K562 (cell line): Measurements from ENCODE around the gene BRF1. TPM values are rescaled to one million over a fixed set of nuclear protein-coding genes. Genes with fewer than 3 reads are reported as not detected.

Source experiments
- ATAC-seq: fragments of 200-7000 bp; cut with Tn5 transposase; 3 replicates; pipeline ENCODE4 v1.9.1; 2020; ENCODE audit warnings: moderate library complexity
- BruUV-seq: library from RNA; stranded (reverse); fragments of 400-500 nt; replicated peaks from 2 replicates; lab custom pipeline; 2021; lab: Mats Ljungman, UMichigan
- CTCF ChIA-PET: fragments of 300-600 bp; formaldehyde crosslinking; extraction: SDS; loops from one replicate; lab custom pipeline; 2021; ENCODE audit warnings: low intra/inter-chr PET ratio; lab: Yijun Ruan, JAX
- POLR2A ChIA-PET: fragments of 300-600, 350-650 bp; sonication (Branson Sonifier 250); formaldehyde crosslinking; extraction: SDS; loops from one replicate; lab custom pipeline; 2021; ENCODE audit warnings: antibody characterized with exemption, inconsistent platforms; lab: Yijun Ruan, JAX
- DNase-seq, 4 experiments: peaks; one replicate each; pipeline versions ENCODE4 v3.0.0 to v3.0.0-alpha.2; 2011 to 2018; ENCODE audit warnings: low spot score in 3 of 4, mixed read lengths in 3 of 4; ENCODE audit errors: extremely low read depth in 1 of 4
- FAIRE-seq: peaks from 2 replicates; lab custom pipeline; 2011; peaks lifted over from hg19 to GRCh38; lab: Jason Lieb, UNC
- H2AFZ ChIP-seq: 2 replicates; pipeline ENCODE4 v1.6.0; 2011; ENCODE audit warnings: low read depth, low read length, control low read depth, inconsistent platforms
- H3K27ac ChIP-seq: fragments of 200-600 bp; 3 replicates; pipeline ENCODE4 v1.8.0; 2011; ENCODE audit warnings: low read depth, mild to moderate bottlenecking, control low read depth, inconsistent platforms, low read length, moderate library complexity, mixed read lengths; ENCODE audit errors: extremely low read depth
- H3K27me3 ChIP-seq, 2 experiments: fragments of 300-600 bp in 1 of 2; 2 replicates in 1 of 2; 3 replicates in 1 of 2; pipeline versions ENCODE4 v1.6.0 to v1.8.0; 2011; ENCODE audit warnings: inconsistent platforms in 2 of 2, low read length in 2 of 2, mild to moderate bottlenecking in 1 of 2, mixed read lengths in 1 of 2, moderate library complexity in 1 of 2; ENCODE audit not compliant: control insufficient read depth in 2 of 2, insufficient read depth in 2 of 2
- H3K36me3 ChIP-seq: fragments of 300-600 bp; 3 replicates; pipeline ENCODE4 v1.8.0; 2011; ENCODE audit warnings: mild to moderate bottlenecking, low read length, inconsistent platforms; ENCODE audit not compliant: control insufficient read depth, insufficient read depth
- H3K4me1 ChIP-seq, 2 experiments: fragments of 200-600 bp in 1 of 2; replicated peaks in 1 of 2; 2 replicates in 1 of 2; 3 replicates in 1 of 2; pipeline versions ENCODE4 v1.5.1 to v1.8.0; 2011; ENCODE audit warnings: inconsistent platforms in 2 of 2, low read length in 2 of 2, mild to moderate bottlenecking in 1 of 2, mixed read lengths in 1 of 2, moderate library complexity in 1 of 2; ENCODE audit not compliant: control insufficient read depth in 2 of 2, insufficient read depth in 2 of 2
- H3K4me2 ChIP-seq: 2 replicates; pipeline ENCODE4 v1.6.1; 2011; ENCODE audit warnings: low read length, control low read depth, inconsistent platforms, mixed read lengths; ENCODE audit not compliant: insufficient read depth
- H3K4me3 ChIP-seq: fragments of 200-600 bp; sonication (generic), shearing (Covaris generic); 2 replicates; pipeline ENCODE4 v1.5.1; 2016; ENCODE audit warnings: control low read depth, inconsistent platforms
- H3K79me2 ChIP-seq: fragments of 200-600 bp; 3 replicates; pipeline ENCODE4 v1.8.0; 2011; ENCODE audit warnings: low read length, inconsistent platforms; ENCODE audit not compliant: control insufficient read depth, insufficient read depth
- H3K9ac ChIP-seq, 2 experiments: 2 replicates each; pipeline versions ENCODE4 v1.6.0 to v1.6.1; 2011; ENCODE audit warnings: low read depth in 2 of 2, low read length in 2 of 2, control low read depth in 1 of 2, inconsistent platforms in 1 of 2, mild to moderate bottlenecking in 1 of 2, mixed read lengths in 1 of 2; ENCODE audit not compliant: insufficient read depth in 1 of 2
- H3K9me1 ChIP-seq: one replicate; pipeline ENCODE4 v1.6.0; 2011; ENCODE audit warnings: inconsistent platforms, mild to moderate bottlenecking, low read length, moderate library complexity; ENCODE audit not compliant: control insufficient read depth, insufficient read depth
- H3K9me3 ChIP-seq: replicated peaks from 2 replicates; pipeline ENCODE4 v1.5.1; 2011; ENCODE audit warnings: low read depth, low read length, inconsistent platforms; ENCODE audit not compliant: control insufficient read depth, insufficient read depth
- H4K20me1 ChIP-seq: replicated peaks from 2 replicates; pipeline ENCODE4 v1.6.1; 2011; ENCODE audit warnings: low read length, inconsistent platforms, mixed read lengths; ENCODE audit not compliant: control insufficient read depth, insufficient read depth
- BACH1 ChIP-seq: fragments of 200-800 bp; sonication (Bioruptor generic); IDR thresholded peaks from 2 replicates; pipeline ENCODE4 v1.6.1; 2016; ENCODE audit warnings: missing genetic modification characterization, missing compliant biosample characterization
- CBX2 ChIP-seq: fragments of 200-600 bp; sonication (generic); IDR thresholded peaks from one replicate; pipeline ENCODE4 v1.6.1; 2012; ENCODE audit warnings: mild to moderate bottlenecking, low read length, inconsistent platforms; ENCODE audit not compliant: insufficient read depth, poor library complexity, severe bottlenecking
- ELF4 ChIP-seq: fragments of 450-650 bp; formaldehyde crosslinking; IDR thresholded peaks from 2 replicates; pipeline ENCODE4 v1.4.0; 2022; ENCODE audit warnings: missing genetic modification characterization
- GTF2A2 ChIP-seq: IDR thresholded peaks from 2 replicates; pipeline ENCODE4 v1.6.1; 2016; ENCODE audit warnings: mild to moderate bottlenecking, missing genetic modification characterization, missing compliant biosample characterization
- IFI16 ChIP-seq: fragments of 250-450 bp; sonication (Bioruptor Pico); IDR thresholded peaks from 2 replicates; pipeline ENCODE4 v2.1.2; 2022; ENCODE audit warnings: mild to moderate bottlenecking, inconsistent platforms
- ILK ChIP-seq: fragments of 450-650 bp; IDR thresholded peaks from 2 replicates; pipeline ENCODE4 v1.6.1; 2016; ENCODE audit warnings: missing genetic modification characterization, low read depth, mild to moderate bottlenecking, missing compliant biosample characterization, moderate library complexity, borderline replicate concordance
- RAD51 ChIP-seq: fragments of 450-650 bp; IDR thresholded peaks from 2 replicates; pipeline ENCODE4 v1.7.1; 2016; ENCODE audit warnings: low read depth, mild to moderate bottlenecking, borderline replicate concordance
- RBFOX2 ChIP-seq: fragments of 200-400 bp; formaldehyde crosslinking; IDR thresholded peaks from 2 replicates; pipeline ENCODE4 v1.6.1; 2017; ENCODE audit warnings: low read depth, mild to moderate bottlenecking, low read length, moderate library complexity
- RBM17 ChIP-seq: fragments of 200-400 bp; formaldehyde crosslinking; IDR thresholded peaks from 2 replicates; pipeline ENCODE4 v1.6.1; 2017; ENCODE audit warnings: low read depth, mild to moderate bottlenecking, low read length, borderline replicate concordance
- TAL1 ChIP-seq: fragments of 450-650 bp; IDR thresholded peaks from 2 replicates; pipeline ENCODE4 v1.6.1; 2016; ENCODE audit warnings: mild to moderate bottlenecking
- TARDBP ChIP-seq: fragments of 450-650 bp; IDR thresholded peaks from 2 replicates; pipeline ENCODE4 v1.6.1; 2016
- ZKSCAN3 ChIP-seq: fragments of 250-450 bp; sonication (Bioruptor Pico); IDR thresholded peaks from 2 replicates; pipeline ENCODE4 v1.4.0; 2020
- WGBS: fragments of 100-300 bp; shearing (Covaris generic); methylation state at CpG from one replicate; pipeline ENCODE4 v1.1.6; 2016; ENCODE audit warnings: low coverage, mixed read lengths; ENCODE audit not compliant: insufficient coverage; ENCODE audit errors: missing lambda C conversion rate; 5-methylcytosine and 5-hydroxymethylcytosine counted together
- in situ Hi-C: fragments of 300-500 bp; cut with MboI; formaldehyde crosslinking; loops from 4 replicates; pipeline ENCODE4 v1.15.0; 2018; ENCODE audit warnings: inconsistent platforms, mixed read lengths
- intact Hi-C: fragments of 100-400 bp; cut with micrococcal nuclease; formaldehyde crosslinking; loops from 2 replicates; pipeline ENCODE4 v1.14.2; 2022
- polyA plus RNA-seq, 8 experiments: library from polyadenylated mRNA; depleted of rRNA in 4 of 8; stranded (reverse) in 5 of 8; unstranded in 3 of 8; fragments of >200 nt; fragmentation: Nextera tagmentation in 2 of 8; fragmentation: Illumina TruSeq in 1 of 8; extraction: Ambion mirVana in 2 of 8; extraction: Trizol in 1 of 8; gene quantifications; 2 replicates each; pipeline versions ENCODE4 v1.2.1 to v1.2.3, GENCODE V29; 2011 to 2014; ENCODE audit warnings: inconsistent platforms in 1 of 8, missing spikeins in 1 of 8
- total RNA-seq, 7 experiments: library from RNA; depleted of rRNA in 6 of 7; stranded (reverse); fragments of >200 nt in 6 of 7; fragmentation: Illumina TruSeq in 2 of 7; extraction: Trizol in 2 of 7; gene quantifications; 2 replicates each; pipeline versions ENCODE4 v1.2.1 to v1.2.3, GENCODE V29; 2011 to 2021; ENCODE audit warnings: low replicate concordance in 1 of 7
- TF ChIP-seq, protein P1 (sequence below): fragments of 450-650 bp; formaldehyde crosslinking; IDR thresholded peaks from 2 replicates; pipeline ENCODE4 v1.4.0; 2022; ENCODE audit warnings: missing genetic modification characterization
- TF ChIP-seq, protein P2 (sequence below), 3 experiments: IDR thresholded peaks in 2 of 3; conservative IDR thresholded peaks in 1 of 3; 2 replicates each; pipeline ENCODE4 v1.5.1; 2011 to 2012; ENCODE audit warnings: low read length in 3 of 3, mild to moderate bottlenecking in 3 of 3, control low read depth in 2 of 3, improper control_type of control experiment in 1 of 3, inconsistent platforms in 1 of 3, low read depth in 1 of 3, mixed read lengths in 1 of 3, moderate library complexity in 1 of 3; ENCODE audit not compliant: insufficient read depth in 2 of 3

The BRF1 gene
- total and polyA plus RNA-seq, 9 of the 15 experiments (the other 6 are each of a cell fraction or from before 2014, with no cell fraction given) = 0.14 to 24.6 (median 8.2) TPM

DNA sequence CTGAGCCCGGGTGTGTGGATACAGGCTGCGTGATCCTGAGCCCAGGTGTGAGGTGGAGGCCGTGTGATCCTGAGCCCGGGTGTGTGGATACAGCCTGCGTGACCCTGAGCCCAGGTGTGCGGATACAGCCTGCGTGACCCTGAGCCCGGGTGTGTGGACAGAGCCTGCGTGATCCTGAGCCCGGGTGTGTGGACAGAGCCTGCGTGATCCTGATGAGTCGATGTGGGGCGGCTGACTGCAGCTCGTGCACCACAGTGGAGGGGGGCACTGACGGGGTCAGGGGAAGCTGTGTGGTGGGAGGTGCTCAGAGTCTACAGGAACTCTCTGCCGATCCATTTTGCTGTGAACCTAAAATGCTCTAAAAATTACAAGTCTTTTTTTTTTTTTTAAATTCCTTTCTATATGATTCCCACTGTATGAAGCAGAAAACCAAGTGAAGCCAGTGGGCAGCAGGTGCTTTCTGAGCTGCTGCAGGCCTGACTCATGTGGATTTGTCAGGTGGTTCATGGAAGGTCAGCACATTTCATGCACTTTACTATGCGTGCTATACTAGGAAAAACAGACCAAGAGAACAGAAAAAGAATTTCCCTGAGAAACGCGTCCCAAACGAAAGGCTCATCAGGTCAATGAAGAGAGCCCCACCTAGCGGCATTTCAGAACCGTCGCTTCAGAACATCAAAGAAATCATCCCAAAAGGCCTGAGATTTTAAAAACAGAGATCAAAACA lies 19.3 kb downstream of the BRF1 start:
- Histone ChIP-seq H3K4me2 (no peak overlapping the region), H3K9ac (no peak overlapping the region), H4K20me1 (0 out of 2 replicates have a peak, but pooled peaks cover 4% of the 10 kb centered on the region), H2AFZ (no peak overlapping the region), H3K4me3 (no peak overlapping the region), H3K27me3 (no peaks in the 10 kb centered on the region), H3K36me3 (peaks cover 3% of the 10 kb centered on the region; the same call in 1 of the 3 replicates), H3K9me3 (no peaks in the 10 kb centered on the region), H3K79me2 (peaks cover 6% of the 10 kb centered on the region; the same call in 2 of the 3 replicates), H3K9me1 (no peaks in the 10 kb centered on the region), H3K27ac (no peak overlapping the region), H3K4me1 (peaks cover 0 to 9% of the 10 kb centered on the region in 2 experiments; a peak in 2 of 5 replicates)
- ChIA-PET CTCF (no interaction called here), POLR2A (no interaction called here)
- in situ Hi-C loops = loop anchor here (10.0 kb wide), 1 partner anchor 187 kb away; no protein-coding TSS in a partner anchor
- intact Hi-C loops = loop anchor here (1.0 to 5.0 kb wide), 2 partner anchors 79 to 191 kb away; no protein-coding TSS in a partner anchor
- ATAC-seq (peak; percentile 64), DNase-seq (peak in 3 of 4 experiments; percentile 24 to 52 (median 44)), FAIRE-seq (peak; percentile 69)
- no TSS peak for BruUV-seq
- WGBS = 60% methylated on average over 15 of the region's 23 CpGs
- TF ChIP-seq ELF4 (CRISPR knock-in tag) (no peak), CBX2 (no peak), IFI16 (no peak), RBFOX2 (no peak), TARDBP (no peak), ILK (no peak), TAL1 (no peak), BACH1 (tag) (no peak), GTF2A2 (tag) (no peak), RAD51 (no peak), RBM17 (no peak), ZKSCAN3 (CRISPR knock-in tag) (no peak)
- TF ChIP-seq, protein P1, sequence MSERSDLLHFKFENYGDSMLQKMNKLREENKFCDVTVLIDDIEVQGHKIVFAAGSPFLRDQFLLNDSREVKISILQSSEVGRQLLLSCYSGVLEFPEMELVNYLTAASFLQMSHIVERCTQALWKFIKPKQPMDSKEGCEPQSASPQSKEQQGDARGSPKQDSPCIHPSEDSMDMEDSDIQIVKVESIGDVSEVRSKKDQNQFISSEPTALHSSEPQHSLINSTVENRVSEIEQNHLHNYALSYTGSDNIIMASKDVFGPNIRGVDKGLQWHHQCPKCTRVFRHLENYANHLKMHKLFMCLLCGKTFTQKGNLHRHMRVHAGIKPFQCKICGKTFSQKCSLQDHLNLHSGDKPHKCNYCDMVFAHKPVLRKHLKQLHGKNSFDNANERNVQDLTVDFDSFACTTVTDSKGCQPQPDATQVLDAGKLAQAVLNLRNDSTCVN (CRISPR knock-in tag) = no peak
- TF ChIP-seq, protein P2, sequence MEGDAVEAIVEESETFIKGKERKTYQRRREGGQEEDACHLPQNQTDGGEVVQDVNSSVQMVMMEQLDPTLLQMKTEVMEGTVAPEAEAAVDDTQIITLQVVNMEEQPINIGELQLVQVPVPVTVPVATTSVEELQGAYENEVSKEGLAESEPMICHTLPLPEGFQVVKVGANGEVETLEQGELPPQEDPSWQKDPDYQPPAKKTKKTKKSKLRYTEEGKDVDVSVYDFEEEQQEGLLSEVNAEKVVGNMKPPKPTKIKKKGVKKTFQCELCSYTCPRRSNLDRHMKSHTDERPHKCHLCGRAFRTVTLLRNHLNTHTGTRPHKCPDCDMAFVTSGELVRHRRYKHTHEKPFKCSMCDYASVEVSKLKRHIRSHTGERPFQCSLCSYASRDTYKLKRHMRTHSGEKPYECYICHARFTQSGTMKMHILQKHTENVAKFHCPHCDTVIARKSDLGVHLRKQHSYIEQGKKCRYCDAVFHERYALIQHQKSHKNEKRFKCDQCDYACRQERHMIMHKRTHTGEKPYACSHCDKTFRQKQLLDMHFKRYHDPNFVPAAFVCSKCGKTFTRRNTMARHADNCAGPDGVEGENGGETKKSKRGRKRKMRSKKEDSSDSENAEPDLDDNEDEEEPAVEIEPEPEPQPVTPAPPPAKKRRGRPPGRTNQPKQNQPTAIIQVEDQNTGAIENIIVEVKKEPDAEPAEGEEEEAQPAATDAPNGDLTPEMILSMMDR (IDR thresholded peaks at IDR 0.05 in 2 of 3, conservative IDR thresholded peaks at IDR 0.05 in 1 of 3; ENCODE audit: insufficient read depth in 2 of 3, low read depth in 1 of 3, low read length in 3 of 3) = peak; percentile 47 to 65 (median 65)
